ENCODE measurements around the gene DDR2. TPM values are rescaled to one million over a fixed set of nuclear protein-coding genes. Genes with fewer than 3 reads are reported as not detected.

DDR2 gene
- polyA plus RNA-seq, 3 donors = 0.07 TPM; not detected in 2

GRCh38 chr1:162621256-162621655 lies 11.0 kb upstream of the DDR2 start:
- H2AFZ ChIP-seq (ENCODE audit: insufficient read depth, low read depth, low read length, poor library complexity, severe bottlenecking) = no peak overlapping the region
- intact Hi-C loops (cut with micrococcal nuclease) = no loop called here
- H3K36me3 ChIP-seq (replicated peaks in 1 of 2; ENCODE audit: control insufficient read depth in 1 of 2, insufficient read depth in 2 of 2, low read length in 2 of 2) = no peaks in the 10 kb centered on the region
- no peak for DNase-seq
- no peaks in the 10 kb centered on the region for H3K4me1 ChIP-seq (ENCODE audit: control insufficient read depth in 1 of 2, insufficient read depth in 2 of 2, low read length in 2 of 2)
- no peaks in the 10 kb centered on the region for H3K27me3 ChIP-seq (ENCODE audit: control insufficient read depth in 2 of 2, insufficient read depth in 2 of 2, low read length in 2 of 2)
- H3K4me3 ChIP-seq (replicated peaks in 1 of 3; ENCODE audit: low read depth in 2 of 3, low read length in 3 of 3) = no peak overlapping the region
- H3K4me2 ChIP-seq (replicated peaks; ENCODE audit: extremely low read depth, low read length, poor library complexity, severe bottlenecking) = no peak overlapping the region
- no peak overlapping the region for H3K4me3 Mint-ChIP-seq
- H3K9ac ChIP-seq (ENCODE audit: insufficient read depth, low read length, poor library complexity, severe bottlenecking) = no peak overlapping the region
- H3K9me3 ChIP-seq (replicated peaks in 1 of 2; ENCODE audit: control insufficient read depth in 1 of 2, insufficient read depth in 1 of 2, low read length in 2 of 2) = peaks cover 0 to 16% of the 10 kb centered on the region in 2 donors
- no peaks in the 10 kb centered on the region for H3K36me3 Mint-ChIP-seq
- H3K27ac Mint-ChIP-seq = no peak overlapping the region
- H3K4me1 Mint-ChIP-seq = no peaks in the 10 kb centered on the region
- TF ChIP-seq CTCF (IDR thresholded peaks at IDR 0.05) = no peak
- H3K27me3 Mint-ChIP-seq (ENCODE audit: low read depth in 3 of 3) = peaks cover 0 to 6% (median 3%) of the 10 kb centered on the region in 3 donors
- peaks cover 8 to 18% (median 12%) of the 10 kb centered on the region in 7 donors for H3K9me3 Mint-ChIP-seq
- H3K79me2 ChIP-seq (ENCODE audit: insufficient read depth, low read length) = no peaks in the 10 kb centered on the region
- H3K27ac ChIP-seq (ENCODE audit: low read depth in 1 of 2, low read length in 2 of 2) = no peak overlapping the region
- no peaks in the 10 kb centered on the region for H4K20me1 ChIP-seq (ENCODE audit: insufficient read depth, low read length)

- Histone ChIP-seq H3K4me2 (replicated peaks; ENCODE audit: extremely low read depth, low read length, poor library complexity, severe bottlenecking) (no peak overlapping the region), H3K36me3 (replicated peaks in 1 of 2; ENCODE audit: control insufficient read depth in 1 of 2, insufficient read depth in 2 of 2, low read length in 2 of 2) (no peaks in the 10 kb centered on the region), H3K79me2 (ENCODE audit: insufficient read depth, low read length) (no peaks in the 10 kb centered on the region), H3K4me3 (replicated peaks in 1 of 3; ENCODE audit: low read depth in 2 of 3, low read length in 3 of 3) (no peak overlapping the region), H3K27me3 (ENCODE audit: control insufficient read depth in 2 of 2, insufficient read depth in 2 of 2, low read length in 2 of 2) (no peaks in the 10 kb centered on the region), H4K20me1 (ENCODE audit: insufficient read depth, low read length) (no peaks in the 10 kb centered on the region), H3K9me3 (replicated peaks in 1 of 2; ENCODE audit: control insufficient read depth in 1 of 2, insufficient read depth in 1 of 2, low read length in 2 of 2) (no peaks in the 10 kb centered on the region), H3K27ac (ENCODE audit: low read depth in 1 of 2, low read length in 2 of 2) (no peak overlapping the region), H2AFZ (ENCODE audit: insufficient read depth, low read depth, low read length, poor library complexity, severe bottlenecking) (no peak overlapping the region), H3K4me1 (ENCODE audit: control insufficient read depth in 1 of 2, insufficient read depth in 2 of 2, low read length in 2 of 2) (no peaks in the 10 kb centered on the region), H3K9ac (ENCODE audit: insufficient read depth, low read length, poor library complexity, severe bottlenecking) (no peak overlapping the region)
- Mint-ChIP-seq H3K4me3 (no peak overlapping the region), H3K27ac (no peak overlapping the region), H3K4me1 (no peaks in the 10 kb centered on the region), H3K36me3 (no peaks in the 10 kb centered on the region), H3K27me3 (ENCODE audit: low read depth in 3 of 3) (peaks cover 0 to 6% (median 5%) of the 10 kb centered on the region in 3 donors), H3K9me3 (no peaks in the 10 kb centered on the region)
- no peak for DNase-seq
- WGBS (ENCODE audit: insufficient coverage) = no CpG with 5 or more reads among the region's 2 CpGs
- intact Hi-C loops (cut with micrococcal nuclease) = no loop called here
- TF ChIP-seq CTCF (IDR thresholded peaks at IDR 0.05) = no peak
Measured at GRCh38 chr1:162625679-162626078, 6.6 kb upstream of the DDR2 start.

Measured in CD14-positive monocyte (primary cell).